ENCODE measurements around the gene BABAM2.
"Not testable (repeated sequence)": the region's sequence is repeated elsewhere in the genome, so short reads cannot be mapped to it uniquely, and the experiment has no call there.

BABAM2 gene

DNA sequence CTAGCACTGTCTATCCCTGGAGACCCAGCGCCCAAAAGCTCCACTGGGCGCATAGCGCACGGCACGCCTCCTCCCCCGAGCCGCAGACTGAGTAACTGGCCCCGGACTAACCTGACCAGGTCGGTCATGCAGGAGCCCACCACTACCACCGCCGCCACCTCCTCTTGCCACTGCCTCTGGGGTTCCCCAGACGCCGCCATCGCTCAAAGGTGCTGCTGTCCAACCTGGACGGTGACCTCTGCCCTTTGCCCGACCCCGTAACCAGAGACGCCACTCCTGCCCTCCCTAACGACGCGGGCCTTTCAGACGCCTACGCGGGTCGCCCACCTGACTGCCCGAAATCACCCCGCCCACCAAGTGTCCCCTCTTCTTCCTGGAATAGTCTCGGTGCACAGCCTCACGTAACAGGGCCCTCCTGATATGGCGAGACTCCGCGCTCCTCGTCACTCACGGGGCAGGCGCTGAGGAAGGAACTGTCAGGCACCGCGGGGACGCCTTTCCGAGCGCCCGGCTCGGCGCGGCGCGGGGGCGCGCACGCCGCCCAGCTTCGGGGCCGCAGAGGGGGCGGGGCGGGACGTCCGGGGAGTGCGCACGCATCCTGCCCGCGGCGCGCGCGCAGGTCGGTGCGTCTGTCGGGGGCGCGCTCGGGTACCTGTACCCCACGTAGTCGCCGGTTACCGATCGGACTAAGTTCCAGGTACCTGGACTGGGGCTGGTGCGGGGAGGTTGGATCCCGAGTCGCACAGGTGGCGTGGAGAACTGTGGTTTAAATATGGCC is at the start of gene BABAM2, which contains the start of gene RBKS:
TSS of gene BABAM2 (plus strand) at position 584 of the 778 bp plus-strand sequence. CDS start 3,828 bp downstream, outside the sequence.
TSS of gene RBKS (minus strand) at position 242 of the 778 bp plus-strand sequence. CDS start at position 200, 42 bp downstream.
- peak; percentile 93 to 95 for DNase-seq

DNA sequence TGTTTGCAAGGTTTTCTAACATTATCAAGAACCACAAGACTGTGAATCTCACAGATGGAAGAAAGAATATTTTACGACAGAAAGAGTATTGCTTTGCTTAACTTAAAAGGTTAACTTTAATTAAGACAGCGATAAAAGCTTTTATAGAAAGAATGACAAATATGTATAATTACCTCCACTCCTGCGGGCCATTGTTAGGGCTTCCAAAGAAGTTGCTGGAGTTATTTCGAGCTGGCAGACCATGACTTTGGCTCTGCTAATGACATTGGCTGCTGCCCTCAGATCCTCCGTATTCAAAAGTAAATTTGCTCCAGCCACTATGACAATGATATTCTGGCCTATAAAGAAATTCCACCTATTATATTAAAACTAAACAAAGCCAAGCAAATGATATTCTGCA is 47.6 kb upstream of the BABAM2 start:
- no peak for DNase-seq

DNA sequence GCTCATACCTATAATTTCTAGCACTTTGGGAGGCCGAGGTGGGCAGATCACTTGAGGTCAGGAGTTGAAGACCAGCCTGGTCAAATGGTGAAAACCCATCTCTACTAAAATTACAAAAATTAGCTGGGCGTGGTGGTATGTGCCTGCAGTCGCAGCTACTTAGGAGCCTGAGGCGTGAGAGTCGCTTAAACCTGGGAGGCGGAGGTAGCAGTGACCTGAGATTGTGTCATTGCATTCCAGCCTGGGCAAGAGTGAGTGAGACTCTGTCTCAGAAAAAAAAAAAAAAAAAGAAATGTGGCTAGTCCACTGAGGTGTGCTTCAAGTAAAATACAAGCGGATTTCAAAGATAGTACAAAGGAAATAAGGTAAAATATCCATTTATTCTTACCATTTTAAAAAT is 46.5 kb upstream of the BABAM2 start:
- no peak for DNase-seq

DNA sequence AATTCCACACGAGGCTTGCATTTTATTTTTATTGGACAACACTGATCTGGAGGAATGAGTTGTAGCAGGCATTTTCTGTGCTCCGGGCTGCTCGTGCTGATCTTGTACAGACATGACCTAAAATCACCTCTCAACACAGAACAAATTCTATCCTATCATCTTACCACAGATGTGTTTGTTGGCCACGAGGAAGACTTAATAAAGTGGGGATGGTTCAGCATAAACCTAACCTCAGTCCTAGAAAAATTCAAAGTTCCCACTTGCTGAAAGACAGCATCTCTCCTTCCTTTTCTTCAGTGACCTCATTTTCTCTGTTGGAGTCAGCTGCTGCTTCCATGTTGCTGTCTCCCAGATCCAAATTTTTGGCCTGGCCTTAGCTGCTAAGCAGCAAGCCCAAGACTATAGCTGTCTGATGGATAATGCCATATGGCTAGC is 45.7 kb upstream of the BABAM2 start:
- DNase-seq, result no peak

DNA sequence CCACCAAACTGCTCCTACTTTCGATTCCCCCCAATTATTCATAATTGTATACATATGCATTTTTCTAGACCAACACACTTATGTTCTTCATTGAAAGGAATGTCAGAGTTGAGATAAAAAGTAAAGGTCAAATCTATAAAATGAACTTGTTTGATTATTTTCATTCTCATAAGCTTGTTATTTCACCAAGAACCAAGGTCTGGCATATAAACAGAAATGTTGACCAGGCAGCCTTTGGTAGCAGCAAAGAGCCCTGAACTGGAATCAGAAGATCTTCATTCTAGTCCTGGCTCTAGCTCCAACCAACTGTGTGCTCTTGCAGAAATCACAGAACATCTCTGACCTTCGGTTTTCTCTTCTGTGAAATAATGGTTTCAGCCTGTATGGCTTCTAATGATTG is 43.2 kb upstream of the BABAM2 start:
- no peak for DNase-seq

DNA sequence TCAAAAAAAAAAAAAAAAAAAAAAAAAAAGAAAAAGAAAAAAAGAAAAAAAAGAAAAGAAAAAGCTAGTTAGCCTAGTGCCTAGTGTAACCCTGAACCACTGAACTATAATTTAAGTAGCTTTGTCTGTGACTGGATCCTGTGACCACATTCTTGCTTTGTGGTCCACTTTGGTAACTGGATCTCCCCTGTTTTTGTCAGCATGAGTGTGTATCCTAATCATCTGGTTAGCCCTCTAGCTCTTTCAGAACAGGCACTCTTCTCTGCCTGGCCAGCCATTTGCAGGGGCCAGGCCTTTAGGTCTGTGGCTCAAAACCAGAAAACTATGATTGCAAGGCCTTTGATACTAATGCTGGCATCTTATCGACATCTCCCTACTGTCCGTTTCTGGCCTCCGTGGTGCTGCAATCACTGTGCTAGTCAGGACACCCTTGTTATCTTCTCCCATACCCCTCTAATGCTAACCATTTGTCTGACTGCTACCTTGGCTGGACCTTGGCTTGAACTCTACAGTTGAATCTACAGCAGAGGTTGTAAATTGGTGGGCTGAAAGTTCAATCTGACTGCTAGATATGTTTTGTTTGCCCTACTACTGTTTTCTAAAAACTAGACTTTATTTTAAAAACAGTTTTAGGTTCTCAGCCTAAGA is 40.8 kb upstream of the BABAM2 start:
- DNase-seq, result no peak

DNA sequence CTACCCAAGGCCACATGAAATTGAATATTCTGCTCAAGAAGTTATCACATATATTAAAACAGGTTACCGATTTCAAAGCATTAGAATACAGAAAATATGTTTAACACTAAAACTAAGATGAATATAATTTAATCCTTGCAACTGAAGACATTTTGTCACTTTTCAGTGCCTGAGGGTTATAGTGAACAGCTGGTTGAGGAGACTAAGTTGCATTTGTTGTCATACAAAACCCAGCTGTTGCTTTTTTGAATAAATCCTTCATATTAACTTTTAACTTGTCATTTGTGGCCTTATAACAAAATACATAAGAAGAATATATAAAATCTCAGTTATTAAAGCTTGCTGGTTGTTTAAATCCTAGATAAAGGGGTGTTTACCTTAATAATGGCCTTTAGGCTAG is 37.8 kb upstream of the BABAM2 start:
- no peak for DNase-seq

DNA sequence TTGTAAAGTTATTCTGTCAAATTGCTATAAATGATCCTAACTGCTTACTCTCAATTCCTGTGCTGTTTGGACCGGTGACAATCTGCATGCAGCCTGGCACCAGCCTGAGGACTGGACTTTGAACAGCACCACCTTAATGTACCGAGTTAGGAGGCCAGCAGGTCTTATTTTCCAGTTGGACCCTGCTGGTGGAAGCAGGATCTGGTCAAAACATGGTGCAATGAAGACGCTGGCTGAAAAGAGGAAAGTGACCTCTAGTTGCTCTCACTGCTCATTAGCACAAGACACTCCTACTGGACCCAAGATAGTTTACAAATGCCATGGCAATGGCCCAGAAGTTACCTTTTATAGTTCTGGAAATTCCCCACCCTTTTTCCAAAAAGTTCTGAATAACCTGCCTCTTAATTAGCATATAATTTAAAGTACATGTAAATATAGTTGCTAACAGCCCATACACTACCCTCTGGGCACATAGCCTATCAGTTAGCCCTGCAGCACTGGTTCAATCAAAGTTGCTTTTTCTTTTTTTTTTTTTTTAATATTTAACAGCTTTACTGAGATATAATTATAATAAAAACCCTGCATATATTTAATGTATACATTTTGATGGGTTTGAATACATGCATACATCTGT is 36.2 kb upstream of the BABAM2 start:
- no peak for DNase-seq

DNA sequence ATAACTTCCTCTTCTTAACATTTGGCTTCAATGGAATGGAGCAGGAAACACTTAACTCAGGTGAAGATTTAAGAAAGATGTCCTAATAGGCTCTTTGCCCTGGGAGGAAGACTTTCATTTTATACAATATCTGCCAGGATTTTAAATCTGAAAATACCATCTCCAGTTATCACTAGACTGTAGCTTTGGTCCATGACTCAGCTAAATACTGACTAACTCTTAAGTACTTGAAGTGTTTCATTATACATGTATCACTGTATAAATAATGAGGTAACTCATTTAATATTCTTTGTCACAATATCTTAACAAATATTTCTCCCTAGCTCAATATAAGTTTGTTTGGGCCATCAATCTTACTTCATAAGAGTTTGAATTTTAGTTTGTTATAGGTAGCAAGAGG is 35.1 kb upstream of the BABAM2 start:
- no peak for DNase-seq

DNA sequence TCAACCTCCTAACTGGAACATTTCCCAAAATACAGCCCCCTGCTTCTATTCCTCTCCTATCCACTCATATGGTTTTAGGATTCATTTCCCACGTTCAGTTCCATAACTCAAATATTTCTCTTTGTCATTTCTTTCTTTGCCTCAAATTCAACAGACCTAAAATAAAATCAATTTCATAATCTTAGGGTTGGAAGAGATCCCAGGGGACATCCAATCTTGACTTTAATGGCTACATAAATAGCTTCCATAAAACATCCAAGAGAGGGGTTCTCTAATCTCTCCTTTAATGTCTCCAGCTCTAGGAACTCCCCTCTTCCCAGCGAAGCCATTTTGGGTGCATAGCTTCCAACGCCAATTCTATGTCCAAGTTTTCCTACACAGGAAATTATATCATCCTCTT is 34.1 kb upstream of the BABAM2 start:
- no peak for DNase-seq

DNA sequence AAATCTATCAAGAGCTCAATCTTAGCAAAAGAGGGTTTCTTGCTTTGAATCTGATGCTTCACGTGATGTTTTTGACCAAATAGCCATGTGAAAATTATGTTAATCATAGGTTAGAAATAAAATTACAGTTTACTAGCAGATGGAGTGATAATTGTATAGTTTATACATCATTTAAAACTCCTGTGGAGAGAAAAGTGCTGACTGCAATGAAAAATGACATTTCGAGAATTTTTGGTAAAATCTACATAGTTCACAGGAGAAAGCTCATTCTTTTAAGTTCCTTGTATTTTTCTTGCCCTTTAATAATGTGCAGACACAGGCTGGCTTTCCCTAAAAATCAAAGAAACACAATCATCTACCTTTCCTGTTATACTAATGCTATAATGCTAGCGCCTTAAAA is 33.6 kb upstream of the BABAM2 start:
- DNase-seq, result no peak

DNA sequence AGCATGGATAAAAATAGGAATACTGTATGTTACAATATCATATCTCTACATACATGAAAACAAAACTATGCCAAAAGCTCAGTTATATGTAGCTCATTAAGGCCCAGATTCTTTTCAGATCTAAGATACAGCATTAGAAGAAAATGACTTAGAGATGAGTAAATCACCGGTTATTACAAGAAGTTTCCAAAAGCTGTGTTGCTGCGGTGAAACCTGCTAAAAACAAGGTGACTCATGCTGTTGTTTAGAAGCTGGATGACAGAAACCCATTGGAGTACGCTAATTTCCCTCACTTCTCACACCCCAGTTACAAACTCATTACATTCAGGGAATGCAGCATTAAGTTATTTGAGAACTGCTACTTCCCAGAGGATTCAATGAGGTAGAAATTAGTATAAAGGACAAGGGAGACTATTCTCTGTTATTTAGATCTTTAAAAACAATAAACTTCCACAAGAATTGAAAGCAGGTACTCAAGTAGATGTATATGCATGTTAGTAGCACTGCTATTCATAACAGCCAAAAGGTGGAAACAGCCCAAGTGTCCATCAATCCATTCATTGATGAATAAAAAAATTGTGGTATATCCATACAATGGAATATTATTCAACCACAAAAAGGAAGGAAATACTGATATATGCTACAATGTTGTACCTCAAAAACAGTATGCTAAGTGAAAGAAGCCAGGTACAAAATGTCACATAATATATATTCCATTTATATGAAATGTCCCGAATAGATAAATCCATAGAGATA is 32.9 kb upstream of the BABAM2 start:
- DNase-seq, result no peak

DNA sequence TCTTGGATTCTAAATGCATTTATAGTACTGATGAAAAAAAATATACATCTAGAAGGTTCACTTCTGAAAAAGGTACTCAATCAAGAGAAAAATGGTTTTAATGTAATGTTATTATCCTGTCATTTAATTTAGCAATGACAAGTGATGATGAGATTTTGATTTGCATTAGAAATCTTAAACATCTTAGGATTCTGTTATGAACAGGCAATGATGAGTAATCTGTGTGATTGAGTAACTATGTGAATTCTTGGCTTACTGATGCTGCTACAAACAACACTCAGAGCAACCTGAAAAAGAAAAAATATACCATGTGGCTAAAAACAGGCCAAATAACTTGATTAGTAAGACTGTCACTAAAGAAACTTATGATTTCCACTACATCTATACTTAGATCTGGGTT is 30.4 kb upstream of the BABAM2 start:
- DNase-seq, result no peak

DNA sequence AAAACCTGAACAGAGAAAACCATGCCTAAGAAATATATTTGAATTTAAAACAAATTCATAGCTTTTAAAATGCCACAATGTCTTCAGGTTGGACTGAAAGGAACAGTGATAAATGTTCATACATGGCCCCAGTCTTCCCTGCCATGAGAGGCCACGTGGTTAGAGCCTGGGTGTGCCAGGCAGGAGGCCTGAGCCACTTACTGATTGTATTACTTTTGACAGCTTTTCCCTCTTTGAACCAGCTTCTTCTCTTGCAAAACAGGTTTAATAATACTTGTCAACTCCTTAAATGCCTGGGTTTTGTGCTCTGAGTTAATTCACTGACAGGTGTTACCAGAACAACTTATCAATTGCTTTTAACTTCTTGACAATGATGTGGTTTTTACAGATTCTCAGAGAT is 27.4 kb upstream of the BABAM2 start:
- no peak for DNase-seq

DNA sequence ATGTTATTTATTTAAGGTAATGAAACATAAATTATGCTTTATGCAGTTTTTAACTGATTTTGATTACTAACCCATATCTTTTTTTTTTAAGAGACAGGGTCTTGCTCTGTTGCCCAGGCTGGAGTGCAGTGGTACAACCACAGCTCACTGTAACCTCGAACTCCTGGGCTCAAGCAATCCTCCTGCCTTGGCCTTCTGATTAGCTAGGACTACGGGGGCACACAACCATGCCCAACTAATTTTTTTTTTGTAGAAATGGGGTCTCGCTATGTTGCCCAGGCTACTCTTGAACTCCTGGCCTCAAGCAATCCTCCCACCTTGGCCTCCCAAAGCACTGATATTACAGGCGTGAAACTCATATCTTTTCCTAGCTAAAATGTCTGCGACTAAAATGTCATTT is 26.6 kb upstream of the BABAM2 start:
- DNase-seq, result not testable (repeated sequence)

DNA sequence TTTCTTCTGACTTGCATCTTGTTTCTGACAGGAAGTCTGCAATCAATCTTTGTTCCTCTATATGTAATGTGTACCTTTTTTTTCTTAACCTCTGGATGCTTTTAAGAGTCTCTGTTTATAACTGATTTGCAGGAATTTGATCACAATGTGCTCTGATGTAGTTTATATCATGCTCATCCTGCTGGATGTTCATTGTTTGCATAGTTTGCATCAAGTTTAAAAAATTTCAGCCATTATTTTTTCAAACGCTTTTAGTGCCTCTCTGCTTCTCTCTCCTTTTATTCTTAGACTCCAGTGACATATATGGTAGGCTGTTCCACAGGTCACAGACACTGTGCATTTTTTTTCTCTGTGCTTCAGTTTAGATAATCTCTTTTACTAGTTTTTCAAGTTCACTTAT is 24.3 kb upstream of the BABAM2 start:
- DNase-seq, result no peak

DNA sequence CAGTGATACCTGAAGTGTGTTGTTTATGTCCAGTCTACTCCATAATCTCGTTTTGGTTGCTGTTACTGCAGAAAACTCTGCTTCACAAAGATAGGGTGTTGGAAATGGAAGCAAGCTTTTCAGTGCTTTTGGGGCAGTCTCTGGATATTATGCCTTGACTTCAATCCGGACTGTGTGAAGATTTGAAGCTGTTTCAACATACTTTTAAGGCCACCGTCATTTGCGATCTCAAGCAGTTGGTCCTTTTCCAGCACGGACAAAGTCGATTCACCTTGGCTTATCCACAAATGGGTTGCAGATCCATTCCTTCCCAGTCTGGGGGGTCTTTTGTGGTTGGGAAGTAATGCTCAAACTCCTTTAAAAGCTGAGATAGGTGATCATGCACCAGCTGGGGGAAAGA is 20.8 kb upstream of the BABAM2 start:
- no peak for DNase-seq

DNA sequence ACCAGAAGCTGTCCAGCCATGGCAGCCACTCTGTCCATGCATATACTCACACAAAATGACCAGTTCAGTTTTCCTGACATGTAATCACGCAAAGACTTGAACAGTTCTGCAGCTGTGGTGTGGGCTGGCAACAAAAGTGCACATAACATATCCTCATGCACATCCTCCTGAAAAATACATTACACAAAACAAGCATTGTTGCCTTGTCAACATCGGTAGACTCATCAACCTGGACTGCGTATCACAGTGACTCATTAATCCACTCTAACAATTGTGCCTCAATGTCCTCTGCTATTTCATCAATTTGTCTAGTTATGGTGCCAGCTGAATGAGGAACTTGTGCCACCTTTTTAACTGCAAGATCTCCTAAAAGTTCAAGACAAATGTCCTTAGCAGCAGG is 19.8 kb upstream of the BABAM2 start:
- DNase-seq, result no peak

DNA sequence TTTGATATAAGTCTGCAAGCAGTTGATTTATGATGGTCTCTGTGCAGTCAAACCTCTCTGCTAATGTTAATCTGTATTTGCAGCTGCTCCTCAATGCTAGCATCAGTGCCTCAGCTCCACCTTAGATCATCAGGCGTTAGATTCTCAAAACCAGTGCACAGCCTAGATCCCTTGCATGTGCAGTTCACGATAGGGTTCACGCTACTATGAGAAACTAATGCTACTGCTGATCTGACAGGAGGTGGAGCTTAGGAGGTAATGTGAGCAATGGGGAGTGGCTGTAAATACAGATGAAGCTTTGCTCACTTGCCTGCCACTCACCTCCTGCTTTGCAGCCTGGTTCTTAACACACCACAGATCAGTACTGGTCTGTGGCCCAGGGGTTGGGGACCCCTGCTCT is 18.7 kb upstream of the BABAM2 start:
- no peak for DNase-seq

DNA sequence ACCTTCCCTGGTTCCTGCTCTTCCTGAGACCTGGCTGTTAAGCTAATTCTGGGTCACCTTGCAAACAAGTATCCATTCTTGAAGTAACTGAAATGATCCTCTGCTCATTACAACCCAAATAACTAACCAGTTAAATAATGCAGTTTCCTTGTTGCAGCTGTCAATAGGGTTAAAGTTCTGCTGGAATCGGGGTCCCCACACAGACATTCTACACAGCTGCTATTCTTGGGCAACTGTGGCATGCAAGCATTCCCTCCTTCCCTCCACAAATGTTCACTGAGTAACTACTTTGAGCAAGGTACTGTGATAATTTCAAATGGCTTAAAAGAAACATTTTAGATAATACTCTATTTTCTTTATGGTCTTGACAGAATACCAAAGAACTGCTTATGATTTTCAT is 17.4 kb upstream of the BABAM2 start:
- DNase-seq, result no peak

DNA sequence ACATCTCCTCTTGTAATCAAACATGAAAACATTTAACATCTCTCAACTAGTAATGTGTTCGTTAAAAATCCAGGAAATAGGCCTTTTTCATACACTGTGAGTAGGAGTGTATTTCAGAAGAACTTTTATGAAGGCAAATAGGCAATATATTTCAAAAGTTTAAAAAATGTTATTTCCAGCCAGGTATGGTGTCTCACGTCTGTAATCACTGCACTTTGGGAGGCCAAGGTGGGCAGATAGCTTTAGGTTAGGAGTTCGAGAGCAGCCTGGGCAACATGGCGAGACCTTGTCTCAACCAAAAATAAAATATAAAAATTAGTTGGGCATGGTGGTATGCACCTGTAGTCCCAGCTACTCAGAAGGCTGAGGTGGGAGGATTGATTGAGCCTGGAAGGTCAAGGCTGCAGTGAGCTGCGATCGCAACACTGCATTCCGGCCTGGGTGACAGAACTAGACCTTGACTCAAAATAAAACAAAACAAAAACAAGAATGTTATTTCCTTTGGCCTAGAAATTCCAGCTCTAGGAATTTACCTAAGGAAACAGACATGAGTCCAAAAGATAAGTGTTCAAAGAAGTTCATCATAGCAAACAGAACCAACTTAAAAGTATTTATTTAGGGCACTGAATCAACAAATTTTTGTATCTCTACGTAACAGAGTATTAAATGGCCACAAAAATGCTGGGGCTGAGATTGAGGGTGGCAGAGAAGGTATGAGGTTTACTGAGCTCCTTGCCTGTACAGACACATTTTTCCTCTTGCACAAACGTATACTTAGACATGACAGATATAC is 15.2 kb upstream of the BABAM2 start:
- no peak for DNase-seq

DNA sequence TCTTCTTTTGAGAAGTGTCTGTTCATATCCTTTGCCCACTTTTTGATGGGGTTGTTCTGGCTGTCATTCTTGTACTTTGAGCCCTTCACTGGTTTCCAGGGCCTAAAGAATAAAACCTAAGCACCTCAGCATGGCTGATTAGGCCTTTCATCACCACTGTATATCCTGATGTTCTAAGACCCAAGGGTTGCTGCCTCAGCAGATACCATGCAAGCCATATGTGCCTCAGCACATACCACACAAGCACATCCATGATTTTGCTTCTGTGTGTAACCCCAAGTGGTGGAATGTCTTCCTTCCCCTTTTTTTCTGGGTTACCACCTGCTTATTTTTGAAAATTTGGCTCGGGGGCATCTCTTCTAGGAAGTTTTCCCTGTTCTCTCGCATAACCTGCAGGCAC is 11.7 kb upstream of the BABAM2 start:
- no peak for DNase-seq
